Right atrium auricular region (tissue), 2 donors: ENCODE results near the gene PATE2. TPM values are rescaled to one million over a fixed set of nuclear protein-coding genes. Genes with fewer than 3 reads are reported as not detected.

Experiments
- DNase-seq: peaks from one replicate; pipeline ENCODE4 v3.0.0-alpha.2; 2019; ENCODE audit warnings: low spot score
- H3K27ac ChIP-seq, 2 donors: fragments of 200-600 bp; sonication (generic); 1 replicate in 1 of 2; 2 replicates in 1 of 2; pipeline ENCODE4 v1.5.1; 2016 to 2019
- H3K27me3 ChIP-seq, 2 donors: fragments of 200-600 bp; sonication (generic); one replicate each; pipeline versions ENCODE4 v1.5.1 to v1.6.0; 2017 to 2019
- H3K36me3 ChIP-seq: fragments of 200-600 bp; sonication (generic); one replicate; pipeline ENCODE4 v1.5.1; 2016
- H3K4me1 ChIP-seq, 2 donors: fragments of 200-600 bp; sonication (generic); one replicate each; pipeline versions ENCODE4 v1.5.1 to v1.6.0; 2017 to 2019
- H3K4me3 ChIP-seq, 2 donors: fragments of 200-600 bp; sonication (generic); 1 replicate in 1 of 2; 2 replicates in 1 of 2; pipeline ENCODE4 v1.5.1; 2017 to 2019; ENCODE audit warnings: mild to moderate bottlenecking in 1 of 2, moderate library complexity in 1 of 2
- H3K9me3 ChIP-seq, 2 donors: fragments of 200-600 bp; sonication (generic); one replicate each; pipeline ENCODE4 v1.5.1; 2019
- total RNA-seq, 2 donors: library from RNA; depleted of rRNA; stranded (reverse); fragments of >200 nt; gene quantifications; one replicate each; pipeline ENCODE4 v1.1.0, GENCODE V29; 2016
- TF ChIP-seq, protein P1 (sequence below), 2 donors: fragments of 200-600 bp; sonication (generic); IDR thresholded peaks; one replicate each; pipeline ENCODE4 v1.5.1; 2019; ENCODE audit warnings: antibody characterized with exemption in 2 of 2

Gene PATE2
- total RNA-seq, 2 donors from 2014 or later: not detected

DNA sequence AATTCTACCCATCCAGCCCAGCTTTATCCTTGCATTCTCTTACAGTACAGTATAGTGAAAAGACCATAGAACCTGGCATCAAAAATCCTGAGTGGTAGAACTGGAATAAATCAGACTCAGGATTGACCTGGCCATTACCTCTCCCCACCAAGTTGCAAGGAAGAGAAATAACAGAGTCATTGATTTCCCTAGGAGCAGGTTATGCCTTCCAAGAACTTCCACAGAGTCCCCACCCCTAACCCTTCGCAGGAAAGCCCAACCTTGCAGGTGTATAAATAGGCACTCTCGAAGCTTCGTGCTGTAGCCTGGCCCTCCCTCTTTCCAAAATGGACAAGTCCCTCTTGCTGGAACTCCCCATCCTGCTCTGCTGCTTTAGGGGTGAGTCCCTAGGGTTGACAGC, 32.6 kb downstream of the PATE2 start, which contains the start of gene PATE1:
TSS of gene PATE1 (plus strand) at position 301 of the 400 bp plus-strand sequence. CDS start at position 327, 26 bp downstream.
- Histone ChIP-seq H3K27me3 (no peaks in the 10 kb centered on the region), H3K27ac (no peak within 1 kb of the TSS), H3K4me3 (no peak within 1 kb of the TSS), H3K36me3 (no peaks in the 10 kb centered on the region), H3K4me1 (no peaks in the 10 kb centered on the region), H3K9me3 (no peaks in the 10 kb centered on the region)
- no peak for DNase-seq
- TF ChIP-seq, protein P1, sequence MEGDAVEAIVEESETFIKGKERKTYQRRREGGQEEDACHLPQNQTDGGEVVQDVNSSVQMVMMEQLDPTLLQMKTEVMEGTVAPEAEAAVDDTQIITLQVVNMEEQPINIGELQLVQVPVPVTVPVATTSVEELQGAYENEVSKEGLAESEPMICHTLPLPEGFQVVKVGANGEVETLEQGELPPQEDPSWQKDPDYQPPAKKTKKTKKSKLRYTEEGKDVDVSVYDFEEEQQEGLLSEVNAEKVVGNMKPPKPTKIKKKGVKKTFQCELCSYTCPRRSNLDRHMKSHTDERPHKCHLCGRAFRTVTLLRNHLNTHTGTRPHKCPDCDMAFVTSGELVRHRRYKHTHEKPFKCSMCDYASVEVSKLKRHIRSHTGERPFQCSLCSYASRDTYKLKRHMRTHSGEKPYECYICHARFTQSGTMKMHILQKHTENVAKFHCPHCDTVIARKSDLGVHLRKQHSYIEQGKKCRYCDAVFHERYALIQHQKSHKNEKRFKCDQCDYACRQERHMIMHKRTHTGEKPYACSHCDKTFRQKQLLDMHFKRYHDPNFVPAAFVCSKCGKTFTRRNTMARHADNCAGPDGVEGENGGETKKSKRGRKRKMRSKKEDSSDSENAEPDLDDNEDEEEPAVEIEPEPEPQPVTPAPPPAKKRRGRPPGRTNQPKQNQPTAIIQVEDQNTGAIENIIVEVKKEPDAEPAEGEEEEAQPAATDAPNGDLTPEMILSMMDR (IDR thresholded peaks at IDR 0.05): no peak

DNA sequence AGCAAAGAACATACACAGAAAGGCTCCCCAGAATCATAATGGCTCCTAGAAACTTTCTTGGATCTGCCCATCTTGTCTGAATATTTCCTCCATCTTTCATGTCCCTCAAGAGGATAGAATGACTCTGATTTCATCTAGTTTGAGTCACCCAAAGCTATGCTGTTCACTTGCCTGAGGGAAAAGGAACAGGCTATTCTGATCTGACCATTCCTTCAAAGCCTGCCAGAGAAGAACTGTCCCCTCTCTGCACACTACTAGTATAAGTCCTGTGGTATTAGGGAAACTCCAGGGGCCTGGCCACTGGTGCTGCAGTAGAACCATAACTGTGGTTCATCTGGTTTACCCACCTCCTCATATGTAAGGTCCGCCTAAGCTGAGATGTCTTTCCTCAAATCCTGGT, 34.9 kb downstream of the PATE2 start:
- no peak overlapping the region for H3K4me3 ChIP-seq
- no peaks in the 10 kb centered on the region for H3K4me1 ChIP-seq
- H3K9me3 ChIP-seq: no peaks in the 10 kb centered on the region
- DNase-seq: no peak
- H3K27ac ChIP-seq: no peak overlapping the region
- H3K27me3 ChIP-seq: no peaks in the 10 kb centered on the region
- no peaks in the 10 kb centered on the region for H3K36me3 ChIP-seq
- TF ChIP-seq, protein P1 (IDR thresholded peaks at IDR 0.05): no peak

DNA sequence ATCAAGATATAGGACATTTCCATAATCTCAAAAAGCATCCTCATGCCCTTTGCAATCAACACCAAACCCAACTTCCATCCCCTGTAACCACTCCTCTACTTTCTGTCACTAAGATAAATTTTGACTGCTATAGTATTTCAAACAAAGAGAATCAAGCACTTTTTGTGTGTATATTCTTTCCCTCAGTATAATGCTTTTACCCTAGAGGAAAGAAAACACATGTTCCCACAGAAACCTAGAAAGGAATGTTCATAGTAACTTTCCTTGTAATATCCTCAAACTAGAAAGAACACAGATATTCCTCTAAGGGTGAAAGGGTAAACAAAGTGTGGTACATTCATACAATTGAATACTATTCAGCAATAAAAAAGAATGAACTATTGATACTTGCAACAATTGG, 38.0 kb downstream of the PATE2 start:
- H3K9me3 ChIP-seq: peaks cover 0 to 11% of the 10 kb centered on the region in 2 donors
- DNase-seq: no peak
- H3K27me3 ChIP-seq: no peaks in the 10 kb centered on the region
- no peak overlapping the region for H3K27ac ChIP-seq
- no peak overlapping the region for H3K4me3 ChIP-seq
- no peaks in the 10 kb centered on the region for H3K4me1 ChIP-seq
- TF ChIP-seq, protein P1 (IDR thresholded peaks at IDR 0.05): no peak
- no peaks in the 10 kb centered on the region for H3K36me3 ChIP-seq

DNA sequence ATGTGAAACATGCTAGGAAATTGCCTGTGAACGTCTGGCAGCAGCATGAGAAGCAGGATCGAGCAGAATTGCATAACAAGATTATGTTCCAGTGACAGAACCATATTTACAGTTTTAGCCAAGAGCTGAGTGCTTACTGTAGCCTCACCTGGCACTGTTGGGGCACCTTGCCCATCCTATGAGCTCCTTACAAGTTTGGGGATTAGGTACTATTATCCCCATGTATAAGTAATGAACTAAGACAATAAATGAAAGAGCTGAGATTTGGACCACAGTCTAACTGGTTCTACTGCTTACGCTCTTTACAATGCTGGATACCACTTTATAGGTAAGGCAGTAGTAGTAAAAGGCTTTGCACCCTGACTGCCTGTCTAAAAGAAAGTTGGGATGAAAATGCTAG, 49.7 kb downstream of the PATE2 start:
- TF ChIP-seq, protein P1 (IDR thresholded peaks at IDR 0.05): no peak
- no peak overlapping the region for H3K4me3 ChIP-seq
- no peaks in the 10 kb centered on the region for H3K36me3 ChIP-seq
- H3K27me3 ChIP-seq: no peaks in the 10 kb centered on the region
- no peaks in the 10 kb centered on the region for H3K9me3 ChIP-seq
- H3K4me1 ChIP-seq: no peaks in the 10 kb centered on the region
- no peak overlapping the region for H3K27ac ChIP-seq
- no peak for DNase-seq

Other genes starting within 250 kb of the PATE2 start
- gene EI24, start 209.4 kb downstream of the PATE2 start, total RNA-seq: 10 to 100 TPM; 69.0 to 71.7 TPM
- 10 to 100 TPM; 51.7 to 69.7 TPM for gene STT3A, start 186.0 kb downstream of the PATE2 start, total RNA-seq
- gene CHEK1, start 153.7 kb downstream of the PATE2 start, total RNA-seq: under 1 TPM; 0.59 to 0.89 TPM
- gene ACRV1, start 98.0 kb downstream of the PATE2 start, total RNA-seq: not detected
- not detected for gene PATE1, start 32.5 kb downstream of the PATE2 start, total RNA-seq
- gene PATE3, start 9.3 kb upstream of the PATE2 start, total RNA-seq: not detected
- gene PATE4, start 54.5 kb upstream of the PATE2 start, total RNA-seq: not detected
- 1 to 10 TPM; 3.5 to 3.7 TPM for gene HYLS1, start 108.8 kb upstream of the PATE2 start, total RNA-seq
- 1 to 10 TPM; 3.1 to 8.7 TPM for gene PUS3, start 124.4 kb upstream of the PATE2 start, total RNA-seq
- gene DDX25, start 125.7 kb upstream of the PATE2 start, total RNA-seq: not detected
- gene VSIG10L2, start 167.2 kb upstream of the PATE2 start, total RNA-seq: not detected